Loucy (cell line): ENCODE measurements around the gene IFNE.
"Not testable (repeated sequence)": the region's sequence is repeated elsewhere in the genome, so short reads cannot be mapped to it uniquely, and the experiment has no call there.

Source experiments
- H2AFZ ChIP-seq: fragments of 200-600 bp; sonication (generic); 2 replicates; pipeline ENCODE4 v1.6.0; 2016; ENCODE audit warnings: antibody characterized with exemption, mild to moderate bottlenecking, low read length, moderate library complexity
- H3F3A ChIP-seq: fragments of 200-600 bp; 2 replicates; pipeline ENCODE4 v1.6.0; 2016; ENCODE audit warnings: antibody characterized with exemption, low read depth, mild to moderate bottlenecking
- H3K27me3 ChIP-seq: fragments of 200-600 bp; sonication (generic); 2 replicates; pipeline ENCODE4 v1.6.1; 2014; ENCODE audit warnings: low read length, mild to moderate bottlenecking; ENCODE audit not compliant: insufficient read depth, poor library complexity, severe bottlenecking
- H3K36me3 ChIP-seq: fragments of 200-600 bp; sonication (generic); 2 replicates; pipeline ENCODE4 v1.6.1; 2016; ENCODE audit warnings: low read length; ENCODE audit not compliant: insufficient read depth
- H3K4me1 ChIP-seq: fragments of 200-600 bp; sonication (generic); 2 replicates; pipeline ENCODE4 v1.5.1; 2014; ENCODE audit warnings: low read length, mild to moderate bottlenecking; ENCODE audit not compliant: insufficient read depth, poor library complexity, severe bottlenecking
- H3K4me2 ChIP-seq: fragments of 200-600 bp; sonication (generic); 2 replicates; pipeline ENCODE4 v1.6.0; 2014; ENCODE audit warnings: antibody characterized with exemption, low read length, low read depth, mild to moderate bottlenecking; ENCODE audit not compliant: poor library complexity, severe bottlenecking
- H3K4me3 ChIP-seq: fragments of 200-600 bp; sonication (generic); 2 replicates; pipeline ENCODE4 v1.5.1; 2014; ENCODE audit warnings: low read length, mild to moderate bottlenecking, mixed read lengths; ENCODE audit not compliant: poor library complexity, severe bottlenecking
- H3K79me2 ChIP-seq: fragments of 200-600 bp; sonication (generic); 2 replicates; pipeline ENCODE4 v1.6.1; 2014; ENCODE audit warnings: low read length; ENCODE audit not compliant: insufficient read depth
- H3K9ac ChIP-seq: fragments of 200-600 bp; sonication (generic); 2 replicates; pipeline ENCODE4 v1.6.0; 2014; ENCODE audit warnings: mild to moderate bottlenecking, low read depth, low read length, moderate library complexity; ENCODE audit not compliant: poor library complexity, severe bottlenecking
- H3K9me2 ChIP-seq: fragments of 200-600 bp; sonication (generic); replicated peaks from 2 replicates; pipeline ENCODE4 v1.6.1; 2016; ENCODE audit warnings: low read depth, low read length, mixed read lengths
- H3K9me3 ChIP-seq: fragments of 200-600 bp; sonication (generic); 2 replicates; pipeline ENCODE4 v1.6.1; 2014; ENCODE audit warnings: mild to moderate bottlenecking, antibody characterized with exemption, low read length, low read depth; ENCODE audit not compliant: insufficient read depth
- H4K20me1 ChIP-seq: fragments of 200-600 bp; sonication (generic); 2 replicates; pipeline ENCODE4 v1.6.0; 2014; ENCODE audit warnings: antibody characterized with exemption, low read length, mild to moderate bottlenecking; ENCODE audit not compliant: insufficient read depth, poor library complexity, severe bottlenecking
- CTCF ChIP-seq: fragments of 200-600 bp; sonication (generic); conservative IDR thresholded peaks from 2 replicates; pipeline ENCODE4 v1.5.1; 2014; ENCODE audit warnings: mild to moderate bottlenecking, antibody characterized with exemption, low read length
- EZH2phosphoT487 ChIP-seq: fragments of 200-600 bp; IDR thresholded peaks from 2 replicates; pipeline ENCODE4 v1.6.1; 2018; ENCODE audit warnings: antibody characterized with exemption, mild to moderate bottlenecking, moderate library complexity, borderline replicate concordance

IFNE gene

GRCh38 chr9:21443849-21444625 is 38.1 kb downstream of the IFNE start:
- H3K9me3 ChIP-seq = no peaks in the 10 kb centered on the region
- H3K27me3 ChIP-seq = no peaks in the 10 kb centered on the region
- no peaks in the 10 kb centered on the region for H3F3A ChIP-seq
- no peaks in the 10 kb centered on the region for H4K20me1 ChIP-seq
- H3K9ac ChIP-seq = no peak overlapping the region
- no peaks in the 10 kb centered on the region for H3K79me2 ChIP-seq
- no peaks in the 10 kb centered on the region for H3K9me2 ChIP-seq
- H2AFZ ChIP-seq = no peak overlapping the region
- no peak for TF ChIP-seq CTCF
- TF ChIP-seq EZH2phosphoT487 = no peak
- peak overlapping the region; percentile 60 for H3K4me2 ChIP-seq
- H3K36me3 ChIP-seq = no peaks in the 10 kb centered on the region
- H3K4me3 ChIP-seq = peak overlapping the region; percentile 48
- H3K4me1 ChIP-seq = peaks cover 6% of the 10 kb centered on the region

DNA sequence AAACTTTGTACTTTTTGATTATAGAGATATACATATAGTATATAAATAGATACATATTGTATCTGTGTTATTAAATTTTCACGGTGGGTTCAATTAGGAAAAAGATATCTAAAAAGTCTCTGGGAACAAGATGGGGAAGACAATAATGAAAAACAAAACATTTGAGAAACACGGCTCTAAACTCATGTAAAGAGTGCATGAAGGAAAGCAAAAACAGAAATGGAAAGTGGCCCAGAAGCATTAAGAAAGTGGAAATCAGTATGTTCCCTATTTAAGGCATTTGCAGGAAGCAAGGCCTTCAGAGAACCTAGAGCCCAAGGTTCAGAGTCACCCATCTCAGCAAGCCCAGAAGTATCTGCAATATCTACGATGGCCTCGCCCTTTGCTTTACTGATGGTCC is 42.0 kb downstream of the IFNE start, which contains the start of gene IFNA1:
Gene IFNA1 (plus strand): TSS at position 301 of the 400 bp plus-strand sequence. CDS start 69 bp downstream, at position 370.
- Histone ChIP-seq H3K9me3 (no peaks in the 10 kb centered on the region), H3F3A (no peaks in the 10 kb centered on the region), H3K27me3 (no peaks in the 10 kb centered on the region), H3K36me3 (no peaks in the 10 kb centered on the region), H3K4me3 (no peak within 1 kb of the TSS), H4K20me1 (no peaks in the 10 kb centered on the region), H3K4me1 (peaks cover 6% of the 10 kb centered on the region), H3K9me2 (no peaks in the 10 kb centered on the region), H3K9ac (no peak within 1 kb of the TSS), H3K79me2 (no peaks in the 10 kb centered on the region), H3K4me2 (no peak within 1 kb of the TSS), H2AFZ (no peak within 1 kb of the TSS)
- TF ChIP-seq EZH2phosphoT487 (no peak), CTCF (no peak)

GRCh38 chr9:21435015-21435383 is 47.1 kb downstream of the IFNE start:
- not testable (repeated sequence) for H4K20me1 ChIP-seq, H3K4me3 ChIP-seq, H3K36me3 ChIP-seq, H3K9ac ChIP-seq, H3K9me3 ChIP-seq, H3K27me3 ChIP-seq, H3K4me1 ChIP-seq, H3F3A ChIP-seq, H3K9me2 ChIP-seq, H3K4me2 ChIP-seq, H3K79me2 ChIP-seq, H2AFZ ChIP-seq
